NK-92 (cell line): ENCODE results near the gene UVSSA.
"Not testable (repeated sequence)": the region's sequence is repeated elsewhere in the genome, so short reads cannot be mapped to it uniquely, and the experiment has no call there.

Source experiments
- DNase-seq: peaks from one replicate; lab custom pipeline; 2025; ENCODE audit not compliant: unreplicated experiment; lab: John Stamatoyannopoulos, UW

The UVSSA gene

GRCh38 chr4:1316537-1317168 is 30.4 kb upstream of the UVSSA start:
- DNase-seq = no peak

GRCh38 chr4:1317177-1318045 is 29.6 kb upstream of the UVSSA start:
- no peak for DNase-seq

- no peak for DNase-seq
These were observed 29.0 kb upstream of the UVSSA start for GRCh38 chr4:1318046-1318375.

GRCh38 chr4:1318488-1319213 is 28.4 kb upstream of the UVSSA start:
- DNase-seq = no peak

GRCh38 chr4:1321486-1321885 is 25.5 kb upstream of the UVSSA start:
- DNase-seq = no peak

GRCh38 chr4:1321946-1322650 is 24.9 kb upstream of the UVSSA start:
- no peak for DNase-seq

GRCh38 chr4:1323280-1323634 is 23.8 kb upstream of the UVSSA start:
- DNase-seq = no peak

GRCh38 chr4:1323635-1324442 is 23.2 kb upstream of the UVSSA start:
- no peak for DNase-seq

- not testable (repeated sequence) for DNase-seq
These were observed 22.4 kb upstream of the UVSSA start for GRCh38 chr4:1324443-1325175.

- no peak for DNase-seq
These were observed 21.9 kb upstream of the UVSSA start for GRCh38 chr4:1325176-1325480.

- DNase-seq = no peak
These were observed 21.1 kb upstream of the UVSSA start for GRCh38 chr4:1325681-1326635.

- no peak for DNase-seq
These were observed 20.1 kb upstream of the UVSSA start for GRCh38 chr4:1326751-1327525.

GRCh38 chr4:1327526-1328266 is 19.3 kb upstream of the UVSSA start:
- DNase-seq = no peak

GRCh38 chr4:1328267-1329155 is 18.5 kb upstream of the UVSSA start:
- no peak for DNase-seq

- no peak for DNase-seq
These were observed 17.3 kb upstream of the UVSSA start for GRCh38 chr4:1329408-1330371.
